Stomach (tissue), 4 donors: ENCODE data around the gene CCDC97.

Experiments used
- CTCF ChIP-seq, 7 experiments: fragments of 450-650 bp in 4 of 7; fragments of 200-600 bp in 3 of 7; sonication (generic) in 3 of 7; IDR thresholded peaks; one replicate each; pipeline ENCODE4 v1.5.1; 2016 to 2019; ENCODE audit warnings: antibody characterized with exemption in 7 of 7, control low read depth in 2 of 7, mild to moderate bottlenecking in 1 of 7
- EP300 ChIP-seq: sonication (generic); formaldehyde crosslinking; IDR thresholded peaks from one replicate; pipeline ENCODE4 v1.6.1; 2017; ENCODE audit warnings: antibody characterized with exemption
- POLR2A ChIP-seq, 4 donors: fragments of 450-650 bp; IDR thresholded peaks; one replicate each; pipeline ENCODE4 v1.6.1; 2016; ENCODE audit warnings: antibody characterized with exemption in 4 of 4, control low read depth in 2 of 4, mild to moderate bottlenecking in 1 of 4, moderate library complexity in 1 of 4
- POLR2AphosphoS5 ChIP-seq, 3 donors: sonication (generic); formaldehyde crosslinking; IDR thresholded peaks; one replicate each; pipeline ENCODE4 v1.6.1; 2016; ENCODE audit warnings: antibody characterized with exemption in 3 of 3

DNA sequence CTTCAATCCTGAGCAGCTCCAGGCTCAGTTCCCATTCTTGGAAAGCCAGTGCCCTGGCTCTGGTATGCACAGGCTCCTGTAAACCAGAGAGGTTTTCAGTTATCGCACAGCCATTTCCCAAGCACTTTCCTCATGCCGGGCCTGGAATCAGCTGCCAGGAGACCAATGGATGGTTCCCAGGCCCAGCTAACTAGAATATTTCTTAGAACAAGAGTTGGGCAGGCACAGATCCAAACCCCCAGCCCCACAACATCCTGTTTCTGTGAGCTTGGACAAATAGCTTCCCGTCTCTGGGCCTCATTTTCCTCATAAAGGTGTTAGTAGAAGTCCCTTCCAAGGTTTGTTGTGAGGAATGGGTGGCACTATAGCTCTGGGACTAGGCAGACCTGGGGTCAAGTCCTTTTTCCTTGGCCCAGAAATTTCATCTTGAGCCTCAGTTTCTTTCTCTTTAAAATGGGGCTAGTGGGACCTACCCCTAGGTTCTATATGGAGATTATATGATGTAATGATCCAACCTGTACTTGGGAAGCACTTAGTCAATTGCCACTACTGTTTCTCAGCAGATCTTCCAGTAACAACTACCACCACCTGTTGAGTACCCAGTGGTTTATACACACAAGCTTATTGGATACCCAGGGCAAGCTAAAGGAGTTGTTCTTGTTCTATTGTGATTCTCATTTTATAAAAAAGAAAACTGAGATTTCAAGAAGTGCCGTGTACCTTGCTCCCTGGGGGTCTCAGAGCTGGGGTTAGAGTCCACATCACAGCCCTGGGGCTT is 5.1 kb upstream of the CCDC97 start:
- TF ChIP-seq CTCF (IDR thresholded peaks at IDR 0.05) (no peak), POLR2A (IDR thresholded peaks at IDR 0.05) (no peak), EP300 (no peak), POLR2AphosphoS5 (IDR thresholded peaks at IDR 0.05) (no peak)
